ENCODE data around the gene THSD4.

THSD4 gene

DNA sequence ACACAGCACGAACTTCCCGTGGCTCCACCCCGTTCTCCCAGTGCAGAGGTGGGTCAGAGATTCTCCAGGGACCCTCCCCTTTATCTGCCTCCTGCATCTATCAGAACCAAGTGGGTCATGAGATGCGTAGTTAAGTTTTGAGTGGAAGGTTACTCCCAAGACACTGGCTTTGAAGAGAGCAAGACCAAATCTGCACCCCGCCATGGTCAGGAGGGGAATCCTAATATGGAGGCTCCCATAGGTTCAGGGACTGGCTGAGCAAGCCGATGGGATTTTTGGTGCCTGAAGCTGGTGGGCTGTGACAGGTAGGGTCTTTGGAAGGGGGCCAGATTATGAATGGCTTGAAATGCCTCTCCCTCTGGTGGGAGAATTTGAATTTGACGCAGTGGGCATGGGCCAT, 488.1 kb downstream of the THSD4 start:
- Histone ChIP-seq H3K36me3 (ENCODE audit: insufficient read depth, low read length) (no peaks in the 10 kb centered on the region), H3K4me3 (ENCODE audit: low read depth, low read length) (no peak overlapping the region), H3K79me2 (ENCODE audit: control insufficient read depth, insufficient read depth, low read length, unreplicated experiment) (no peaks in the 10 kb centered on the region), H2AFZ (ENCODE audit: low read length, unreplicated experiment) (no peak overlapping the region), H3K4me1 (ENCODE audit: control insufficient read depth, insufficient read depth, low read length, unreplicated experiment) (no peaks in the 10 kb centered on the region), H3K27ac (ENCODE audit: low read depth, low read length) (no peak overlapping the region), H3K27me3 (ENCODE audit: insufficient read depth, low read length) (no peaks in the 10 kb centered on the region)

- H3K27me3 ChIP-seq (ENCODE audit: insufficient read depth, low read length) = no peaks in the 10 kb centered on the region
- H2AFZ ChIP-seq (ENCODE audit: low read length, unreplicated experiment) = no peak overlapping the region
- no peaks in the 10 kb centered on the region for H3K79me2 ChIP-seq (ENCODE audit: control insufficient read depth, insufficient read depth, low read length, unreplicated experiment)
- H3K36me3 ChIP-seq (ENCODE audit: insufficient read depth, low read length) = no peaks in the 10 kb centered on the region
- no peak overlapping the region for H3K4me3 ChIP-seq (ENCODE audit: low read depth, low read length)
- H3K4me1 ChIP-seq (ENCODE audit: control insufficient read depth, insufficient read depth, low read length, unreplicated experiment) = no peaks in the 10 kb centered on the region
- no peak overlapping the region for H3K27ac ChIP-seq (ENCODE audit: low read depth, low read length)
These were observed 492.1 kb downstream of the THSD4 start for GRCh38 chr15:71607383-71607782.

GRCh38 chr15:71610728-71611552, 495.7 kb downstream of the THSD4 start:
- Histone ChIP-seq H3K4me1 (ENCODE audit: control insufficient read depth, insufficient read depth, low read length, unreplicated experiment) (no peaks in the 10 kb centered on the region), H2AFZ (ENCODE audit: low read length, unreplicated experiment) (no peak overlapping the region), H3K79me2 (ENCODE audit: control insufficient read depth, insufficient read depth, low read length, unreplicated experiment) (no peaks in the 10 kb centered on the region), H3K4me3 (ENCODE audit: low read depth, low read length) (no peak overlapping the region), H3K27ac (ENCODE audit: low read depth, low read length) (no peak overlapping the region), H3K27me3 (ENCODE audit: insufficient read depth, low read length) (no peaks in the 10 kb centered on the region), H3K36me3 (ENCODE audit: insufficient read depth, low read length) (no peaks in the 10 kb centered on the region)

DNA sequence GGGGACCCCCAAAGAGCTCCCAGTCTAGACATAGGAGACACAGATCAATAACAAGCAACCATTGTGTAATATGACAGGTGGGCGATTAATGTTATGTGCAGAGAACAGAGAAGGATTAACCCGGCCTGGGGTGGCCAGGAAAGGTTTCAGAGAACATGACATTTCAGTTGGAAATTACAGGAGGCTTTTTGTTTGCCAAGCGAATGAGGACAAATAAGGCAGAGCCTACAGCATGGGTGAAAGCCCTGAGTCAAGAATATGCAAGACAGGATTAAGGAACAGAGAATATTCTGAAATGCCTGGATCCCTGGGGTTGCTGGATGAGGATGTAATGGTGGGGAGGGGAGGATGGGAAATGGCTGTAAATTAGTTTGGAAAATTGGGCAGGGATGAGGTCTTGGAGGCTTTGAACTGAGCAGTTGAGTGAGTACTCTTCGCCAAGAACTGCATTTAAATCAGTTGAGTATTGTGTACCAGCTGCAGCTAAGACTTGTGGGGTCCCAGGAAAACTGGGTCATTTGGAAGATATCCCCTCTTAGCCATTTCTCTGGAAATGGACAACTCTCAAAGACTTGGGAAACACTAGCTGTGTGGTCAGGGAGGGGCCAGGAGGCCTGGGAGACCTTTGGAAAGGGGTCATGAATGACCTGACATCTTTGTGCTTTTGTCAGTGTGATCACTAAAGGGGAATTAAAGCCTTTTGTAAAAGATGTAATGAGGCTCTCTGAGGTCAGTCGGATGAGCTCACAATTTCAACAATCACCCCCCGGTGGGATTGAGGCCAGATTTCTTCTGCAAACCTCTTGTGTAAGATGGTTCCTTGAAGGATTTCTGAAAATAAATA, 496.5 kb downstream of the THSD4 start:
- Histone ChIP-seq H3K79me2 (ENCODE audit: control insufficient read depth, insufficient read depth, low read length, unreplicated experiment) (no peaks in the 10 kb centered on the region), H3K36me3 (ENCODE audit: insufficient read depth, low read length) (no peaks in the 10 kb centered on the region), H3K27ac (ENCODE audit: low read depth, low read length) (no peak overlapping the region), H3K4me1 (ENCODE audit: control insufficient read depth, insufficient read depth, low read length, unreplicated experiment) (no peaks in the 10 kb centered on the region), H2AFZ (ENCODE audit: low read length, unreplicated experiment) (no peak overlapping the region), H3K4me3 (ENCODE audit: low read depth, low read length) (no peak overlapping the region), H3K27me3 (ENCODE audit: insufficient read depth, low read length) (no peaks in the 10 kb centered on the region)

GRCh38 chr15:71612397-71612722, 497.1 kb downstream of the THSD4 start:
- H3K4me3 ChIP-seq (ENCODE audit: low read depth, low read length) = no peak overlapping the region
- H3K27ac ChIP-seq (ENCODE audit: low read depth, low read length) = no peak overlapping the region
- H3K36me3 ChIP-seq (ENCODE audit: insufficient read depth, low read length) = no peaks in the 10 kb centered on the region
- H3K4me1 ChIP-seq (ENCODE audit: control insufficient read depth, insufficient read depth, low read length, unreplicated experiment) = no peaks in the 10 kb centered on the region
- H3K27me3 ChIP-seq (ENCODE audit: insufficient read depth, low read length) = no peaks in the 10 kb centered on the region
- H2AFZ ChIP-seq (ENCODE audit: low read length, unreplicated experiment) = no peak overlapping the region
- no peaks in the 10 kb centered on the region for H3K79me2 ChIP-seq (ENCODE audit: control insufficient read depth, insufficient read depth, low read length, unreplicated experiment)

GRCh38 chr15:71612869-71613268, 497.6 kb downstream of the THSD4 start:
- H3K27ac ChIP-seq (ENCODE audit: low read depth, low read length) = no peak overlapping the region
- H3K27me3 ChIP-seq (ENCODE audit: insufficient read depth, low read length) = no peaks in the 10 kb centered on the region
- no peak overlapping the region for H2AFZ ChIP-seq (ENCODE audit: low read length, unreplicated experiment)
- no peak overlapping the region for H3K4me3 ChIP-seq (ENCODE audit: low read depth, low read length)
- H3K36me3 ChIP-seq (ENCODE audit: insufficient read depth, low read length) = no peaks in the 10 kb centered on the region
- no peaks in the 10 kb centered on the region for H3K79me2 ChIP-seq (ENCODE audit: control insufficient read depth, insufficient read depth, low read length, unreplicated experiment)
- no peaks in the 10 kb centered on the region for H3K4me1 ChIP-seq (ENCODE audit: control insufficient read depth, insufficient read depth, low read length, unreplicated experiment)

GRCh38 chr15:71623111-71623510, 507.8 kb downstream of the THSD4 start:
- Histone ChIP-seq H3K4me3 (ENCODE audit: low read depth, low read length) (no peak overlapping the region), H3K4me1 (ENCODE audit: control insufficient read depth, insufficient read depth, low read length, unreplicated experiment) (no peaks in the 10 kb centered on the region), H3K79me2 (ENCODE audit: control insufficient read depth, insufficient read depth, low read length, unreplicated experiment) (no peaks in the 10 kb centered on the region), H3K27me3 (ENCODE audit: insufficient read depth, low read length) (no peaks in the 10 kb centered on the region), H3K27ac (ENCODE audit: low read depth, low read length) (no peak overlapping the region), H3K36me3 (ENCODE audit: insufficient read depth, low read length) (no peaks in the 10 kb centered on the region), H2AFZ (ENCODE audit: low read length, unreplicated experiment) (no peak overlapping the region)

GRCh38 chr15:71626596-71627088, 511.4 kb downstream of the THSD4 start:
- Histone ChIP-seq H3K4me1 (ENCODE audit: control insufficient read depth, insufficient read depth, low read length, unreplicated experiment) (no peaks in the 10 kb centered on the region), H3K4me3 (ENCODE audit: low read depth, low read length) (no peak overlapping the region), H3K79me2 (ENCODE audit: control insufficient read depth, insufficient read depth, low read length, unreplicated experiment) (no peaks in the 10 kb centered on the region), H3K27me3 (ENCODE audit: insufficient read depth, low read length) (no peaks in the 10 kb centered on the region), H3K36me3 (ENCODE audit: insufficient read depth, low read length) (no peaks in the 10 kb centered on the region), H2AFZ (ENCODE audit: low read length, unreplicated experiment) (no peak overlapping the region), H3K27ac (ENCODE audit: low read depth, low read length) (no peak overlapping the region)

DNA sequence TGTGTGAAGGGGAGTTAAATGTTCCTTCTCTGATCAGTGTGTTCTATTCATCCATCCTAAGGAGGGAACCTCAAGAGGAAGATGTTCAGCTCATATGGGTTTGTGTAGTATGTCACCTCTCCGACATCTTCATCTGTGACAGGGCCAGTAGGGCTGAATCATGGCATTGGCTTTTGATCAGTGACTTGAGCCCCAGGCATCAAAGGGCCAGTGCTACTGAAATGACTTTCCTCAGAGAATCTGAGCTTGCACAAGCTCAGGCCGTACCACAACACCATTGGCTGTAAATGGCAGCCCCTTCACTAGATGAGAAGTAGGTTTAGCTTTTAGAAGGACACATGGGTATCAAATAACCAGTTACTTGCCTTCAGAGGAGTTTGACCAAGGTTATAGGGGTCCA, 511.9 kb downstream of the THSD4 start:
- Histone ChIP-seq H3K79me2 (ENCODE audit: control insufficient read depth, insufficient read depth, low read length, unreplicated experiment) (no peaks in the 10 kb centered on the region), H3K4me1 (ENCODE audit: control insufficient read depth, insufficient read depth, low read length, unreplicated experiment) (no peaks in the 10 kb centered on the region), H3K27ac (ENCODE audit: low read depth, low read length) (no peak overlapping the region), H3K27me3 (ENCODE audit: insufficient read depth, low read length) (no peaks in the 10 kb centered on the region), H3K36me3 (ENCODE audit: insufficient read depth, low read length) (no peaks in the 10 kb centered on the region), H3K4me3 (ENCODE audit: low read depth, low read length) (no peak overlapping the region), H2AFZ (ENCODE audit: low read length, unreplicated experiment) (no peak overlapping the region)

DNA sequence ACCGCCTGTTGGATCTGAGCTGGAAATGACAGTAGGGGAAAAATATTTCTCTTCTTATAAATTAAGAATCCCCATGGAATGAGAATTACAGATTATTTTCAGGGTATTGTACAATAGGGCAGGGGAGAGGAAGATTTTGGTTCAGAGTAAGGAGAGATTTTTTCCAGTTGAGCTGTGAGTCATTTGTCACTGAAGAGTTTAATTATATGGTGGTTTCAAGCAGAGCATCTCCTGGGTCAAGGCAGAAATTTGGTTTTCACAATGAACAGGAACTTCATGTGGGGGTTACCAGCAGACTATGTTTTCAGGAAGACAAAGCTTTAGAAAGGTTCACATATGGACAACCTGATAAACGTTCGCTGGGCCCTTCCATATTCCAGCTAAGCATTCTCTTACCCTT, 512.3 kb downstream of the THSD4 start:
- Histone ChIP-seq H3K27me3 (ENCODE audit: insufficient read depth, low read length) (no peaks in the 10 kb centered on the region), H2AFZ (ENCODE audit: low read length, unreplicated experiment) (no peak overlapping the region), H3K4me1 (ENCODE audit: control insufficient read depth, insufficient read depth, low read length, unreplicated experiment) (no peaks in the 10 kb centered on the region), H3K27ac (ENCODE audit: low read depth, low read length) (no peak overlapping the region), H3K36me3 (ENCODE audit: insufficient read depth, low read length) (no peaks in the 10 kb centered on the region), H3K4me3 (ENCODE audit: low read depth, low read length) (no peak overlapping the region), H3K79me2 (ENCODE audit: control insufficient read depth, insufficient read depth, low read length, unreplicated experiment) (no peaks in the 10 kb centered on the region)

Measured in ACC112 (cell line).